ENCODE results near the gene HLA-DQA1.
"Not testable (repeated sequence)": the region's sequence is repeated elsewhere in the genome, so short reads cannot be mapped to it uniquely, and the experiment has no call there.

HLA-DQA1 gene

GRCh38 chr6:32655203-32655710, 18.1 kb downstream of the HLA-DQA1 start:
- H3K4me3 ChIP-seq (ENCODE audit: low read depth, low read length), result no peak overlapping the region
- TF ChIP-seq MYC (IDR thresholded peaks at IDR 0.05; ENCODE audit: low read depth, low read length) (no peak), MAX (IDR thresholded peaks at IDR 0.05; ENCODE audit: low read depth, low read length) (no peak), CTCF (IDR thresholded peaks at IDR 0.05; ENCODE audit: low read depth, low read length) (no peak), POLR2A (IDR thresholded peaks at IDR 0.05; ENCODE audit: extremely low read depth, insufficient read length) (no peak)
- DNase-seq (ENCODE audit: low read depth), result no peak

GRCh38 chr6:32657329-32657728, 20.1 kb downstream of the HLA-DQA1 start:
- H3K4me3 ChIP-seq (ENCODE audit: low read depth, low read length); DNase-seq (ENCODE audit: low read depth): not testable (repeated sequence)

GRCh38 chr6:32657819-32658218, 20.6 kb downstream of the HLA-DQA1 start:
- DNase-seq (ENCODE audit: low read depth); H3K4me3 ChIP-seq (ENCODE audit: low read depth, low read length): not testable (repeated sequence)

GRCh38 chr6:32658268-32658897, 21.2 kb downstream of the HLA-DQA1 start:
- no peak overlapping the region for H3K4me3 ChIP-seq (ENCODE audit: low read depth, low read length)
- TF ChIP-seq POLR2A (IDR thresholded peaks at IDR 0.05; ENCODE audit: extremely low read depth, insufficient read length) (no peak), CTCF (IDR thresholded peaks at IDR 0.05; ENCODE audit: low read depth, low read length) (no peak), MYC (IDR thresholded peaks at IDR 0.05; ENCODE audit: low read depth, low read length) (no peak), MAX (IDR thresholded peaks at IDR 0.05; ENCODE audit: low read depth, low read length) (no peak)
- DNase-seq (ENCODE audit: low read depth), result no peak

- DNase-seq (ENCODE audit: low read depth), result no peak
- no peak for TF ChIP-seq CTCF (IDR thresholded peaks at IDR 0.05; ENCODE audit: low read depth, low read length)
- no peak for TF ChIP-seq MYC (IDR thresholded peaks at IDR 0.05; ENCODE audit: low read depth, low read length)
- no peak for TF ChIP-seq MAX (IDR thresholded peaks at IDR 0.05; ENCODE audit: low read depth, low read length)
- no peak for TF ChIP-seq POLR2A (IDR thresholded peaks at IDR 0.05; ENCODE audit: extremely low read depth, insufficient read length)
- no peak overlapping the region for H3K4me3 ChIP-seq (ENCODE audit: low read depth, low read length)
Observed at GRCh38 chr6:32659856-32660595, 22.8 kb downstream of the HLA-DQA1 start.

GRCh38 chr6:32662099-32662498, 24.9 kb downstream of the HLA-DQA1 start:
- DNase-seq (ENCODE audit: low read depth), result no peak
- TF ChIP-seq MAX (IDR thresholded peaks at IDR 0.05; ENCODE audit: low read depth, low read length) (no peak), MYC (IDR thresholded peaks at IDR 0.05; ENCODE audit: low read depth, low read length) (no peak), CTCF (IDR thresholded peaks at IDR 0.05; ENCODE audit: low read depth, low read length) (no peak), POLR2A (IDR thresholded peaks at IDR 0.05; ENCODE audit: extremely low read depth, insufficient read length) (no peak)
- H3K4me3 ChIP-seq (ENCODE audit: low read depth, low read length), result no peak overlapping the region

Measured in NB4 (cell line).